HepG2 (cell line): ENCODE data around the gene YIF1A. TPM values are rescaled to one million over a fixed set of nuclear protein-coding genes. Genes with fewer than 3 reads are reported as not detected.
A peak's percentile ranks its signal among the peaks of the same experiment; 100 is the strongest.

Experiments
- AHR ChIP-seq: IDR thresholded peaks from 2 replicates; pipeline ENCODE4 v1.6.1; 2018; ENCODE audit warnings: missing genetic modification reagents, missing compliant biosample characterization
- DNMT3B ChIP-seq: conservative IDR thresholded peaks from 2 replicates; pipeline ENCODE4 v1.6.1; 2016; ENCODE audit warnings: missing biosample characterization, control low read depth
- HOXD1 ChIP-seq: sonication (generic); formaldehyde crosslinking; IDR thresholded peaks from 2 replicates; pipeline ENCODE4 v1.5.0; 2020; ENCODE audit warnings: missing genetic modification reagents
- JDP2 ChIP-seq: sonication (generic); formaldehyde crosslinking; IDR thresholded peaks from 2 replicates; pipeline ENCODE4 v1.8.1; 2022; ENCODE audit warnings: missing genetic modification reagents, borderline replicate concordance
- NPAS2 ChIP-seq: sonication (generic); formaldehyde crosslinking; IDR thresholded peaks from 2 replicates; pipeline ENCODE4 v1.8.0; 2022; ENCODE audit warnings: mild to moderate bottlenecking, missing genetic modification reagents, borderline replicate concordance
- PAF1 ChIP-seq: IDR thresholded peaks from 2 replicates; pipeline ENCODE4 v1.6.1; 2016; ENCODE audit warnings: missing genetic modification reagents, missing compliant biosample characterization
- PHB2 ChIP-seq: fragments of 450-650 bp; IDR thresholded peaks from 2 replicates; pipeline ENCODE4 v1.6.1; 2018; ENCODE audit not compliant: partially characterized antibody
- PHF8 ChIP-seq: sonication (generic); formaldehyde crosslinking; IDR thresholded peaks from 2 replicates; pipeline ENCODE4 v1.5.0; 2020; ENCODE audit warnings: missing genetic modification reagents
- PLRG1 ChIP-seq: fragments of 450-650 bp; conservative IDR thresholded peaks from 2 replicates; pipeline ENCODE4 v1.6.1; 2016
- POLR2AphosphoS2 ChIP-seq: IDR thresholded peaks from 2 replicates; pipeline ENCODE4 v1.6.1; 2011; ENCODE audit warnings: low read depth, low read length, improper control_type of control experiment
- SIN3A ChIP-seq: IDR thresholded peaks from 2 replicates; pipeline ENCODE4 v1.6.1; 2011; ENCODE audit warnings: low read depth, mild to moderate bottlenecking, control low read depth, low read length, borderline replicate concordance
- TCF7L2 ChIP-seq: IDR thresholded peaks from 2 replicates; pipeline ENCODE4 v1.6.1; 2011; ENCODE audit warnings: mild to moderate bottlenecking, low read depth, low read length, moderate library complexity
- ZBTB7B ChIP-seq: sonication (generic); formaldehyde crosslinking; IDR thresholded peaks from 2 replicates; pipeline ENCODE4 v1.4.0; 2020; ENCODE audit warnings: missing genetic modification reagents
- ZFYVE20 ChIP-seq: sonication (generic); formaldehyde crosslinking; IDR thresholded peaks from 2 replicates; pipeline ENCODE4 v1.8.0; 2023; ENCODE audit warnings: low read depth, mild to moderate bottlenecking, moderate library complexity, missing genetic modification reagents, borderline replicate concordance
- ZKSCAN8 ChIP-seq: IDR thresholded peaks from 2 replicates; pipeline ENCODE4 v1.6.1; 2016; ENCODE audit warnings: borderline replicate concordance, missing genetic modification reagents, missing compliant biosample characterization
- ZNF292 ChIP-seq: sonication (generic); formaldehyde crosslinking; IDR thresholded peaks from 2 replicates; pipeline ENCODE4 v1.8.1; 2022; ENCODE audit warnings: mild to moderate bottlenecking, low read depth, missing genetic modification reagents, borderline replicate concordance
- ZNF335 ChIP-seq: sonication (generic); formaldehyde crosslinking; IDR thresholded peaks from 2 replicates; pipeline ENCODE4 v1.4.0; 2020; ENCODE audit warnings: missing genetic modification reagents
- ZNF572 ChIP-seq: sonication (generic); formaldehyde crosslinking; IDR thresholded peaks from 2 replicates; pipeline ENCODE4 v1.5.1; 2020; ENCODE audit warnings: mild to moderate bottlenecking, missing genetic modification reagents
- polyA plus RNA-seq, 8 experiments: library from polyadenylated mRNA; depleted of rRNA in 3 of 8; stranded (reverse) in 7 of 8; unstranded in 1 of 8; fragments of >200 nt; fragmentation: Illumina TruSeq in 4 of 8; extraction: Trizol in 4 of 8; gene quantifications; 2 replicates each; pipeline versions ENCODE4 v1.2.1 to v1.2.3, GENCODE V29; 2011 to 2016; ENCODE audit warnings: low read depth in 4 of 8, missing spikeins in 1 of 8, mixed read lengths in 1 of 8; ENCODE audit not compliant: insufficient read depth in 1 of 8
- total RNA-seq, 5 experiments: library from RNA; depleted of rRNA; stranded (reverse); fragments of >200 nt; fragmentation: Illumina TruSeq; extraction: Trizol; gene quantifications; 2 replicates each; pipeline ENCODE4 v1.2.3, GENCODE V29; 2016; ENCODE audit warnings: low read depth in 1 of 5
- TF ChIP-seq, protein P1 (sequence below): sonication (generic); formaldehyde crosslinking; IDR thresholded peaks from 2 replicates; pipeline ENCODE4 v1.8.0; 2022; ENCODE audit warnings: missing genetic modification reagents, low read depth, mild to moderate bottlenecking, borderline replicate concordance
- TF ChIP-seq, protein P2 (sequence below): sonication (generic); formaldehyde crosslinking; IDR thresholded peaks from 2 replicates; pipeline ENCODE4 v1.4.0; 2020; ENCODE audit warnings: mild to moderate bottlenecking, missing genetic modification reagents
- TF ChIP-seq, protein P3 (sequence below): sonication (generic); formaldehyde crosslinking; IDR thresholded peaks from 2 replicates; pipeline ENCODE4 v1.4.0; 2020; ENCODE audit warnings: missing genetic modification reagents
- TF ChIP-seq, protein P4 (sequence below): sonication (generic); formaldehyde crosslinking; IDR thresholded peaks from 2 replicates; pipeline ENCODE4 v1.5.1; 2020; ENCODE audit warnings: mild to moderate bottlenecking, missing genetic modification reagents, moderate library complexity

Gene YIF1A
- total and polyA plus RNA-seq, 2 of the 13 experiments (the other 11 are each of a cell fraction or from before 2014, with no cell fraction given) = 133 to 145 TPM

DNA sequence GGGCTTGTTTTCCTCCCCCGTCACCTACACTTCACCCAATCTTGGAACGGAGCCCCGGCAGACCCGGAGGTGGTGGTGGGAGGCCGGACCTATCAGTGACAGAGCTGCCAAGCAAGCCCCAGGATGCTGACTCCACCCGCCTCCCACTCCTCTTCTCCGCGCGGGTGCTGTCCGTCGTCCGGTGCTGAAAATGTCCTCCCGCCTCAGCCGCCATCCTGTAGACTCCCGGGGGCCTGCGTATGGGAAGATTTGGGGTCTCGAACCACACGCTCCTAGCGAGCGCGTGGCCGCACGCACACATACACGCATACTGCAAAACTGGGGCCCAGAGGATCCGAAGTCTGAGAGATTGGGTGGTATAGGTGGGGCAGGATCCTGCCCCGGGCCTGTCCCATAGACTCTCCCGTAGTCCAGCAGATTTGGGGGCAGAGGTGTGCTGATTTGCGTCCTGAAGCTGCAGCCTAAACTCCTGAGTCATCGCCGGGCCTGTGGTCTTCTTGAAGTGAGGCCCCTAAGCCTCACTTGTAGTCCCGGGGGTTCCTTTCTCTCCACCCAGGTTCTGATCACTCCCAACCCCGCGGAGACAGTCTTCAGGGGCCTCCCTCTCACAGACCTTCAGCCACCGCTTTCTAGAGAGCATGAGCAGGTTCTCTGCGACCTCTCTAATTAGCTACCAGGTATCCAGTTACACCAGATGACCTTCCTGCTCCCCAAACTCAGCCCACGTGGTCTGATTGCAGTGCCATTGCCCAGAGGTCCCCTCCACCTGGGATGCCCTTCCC is 796 bp upstream of the YIF1A start (continued):
- TF ChIP-seq, protein P1, sequence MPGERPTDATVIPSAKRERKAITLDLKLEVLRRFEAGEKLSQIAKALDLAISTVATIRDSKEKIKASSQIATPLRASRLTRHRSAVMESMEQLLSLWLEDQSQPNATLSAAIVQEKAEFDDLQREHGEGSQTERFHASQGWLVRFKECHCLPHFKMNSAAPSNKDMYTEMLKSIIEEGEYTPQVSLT = no peak
- TF ChIP-seq PAF1 (CRISPR knock-in tag) (no peak), ZNF572 (CRISPR knock-in tag) (peak; percentile 62; the same call in 1 of the 2 replicates), PHF8 (CRISPR knock-in tag) (peak; percentile 33; the same call in 1 of the 2 replicates), ZFYVE20 (CRISPR knock-in tag) (0 out of 2 replicates have a peak, but pooled peaks have one; percentile 38), ZNF292 (CRISPR knock-in tag) (0 out of 2 replicates have a peak, but pooled peaks have one; percentile 36), TCF7L2 (no peak), ZKSCAN8 (CRISPR knock-in tag) (no peak), JDP2 (CRISPR knock-in tag) (no peak; the same call in 1 of the 2 replicates), POLR2AphosphoS2 (no peak), ZBTB7B (CRISPR knock-in tag) (0 out of 2 replicates have a peak, but pooled peaks have one; percentile 23), AHR (peak; percentile 59; the same call in 1 of the 2 replicates), PHB2 (no peak), ZNF335 (peak; percentile 45; the same call in 1 of the 2 replicates), DNMT3B (peak; percentile 95; the same call in 1 of the 2 replicates), HOXD1 (CRISPR knock-in tag) (no peak), NPAS2 (CRISPR knock-in tag) (no peak), PLRG1 (no peak), SIN3A (peak; percentile 95)
- TF ChIP-seq, protein P2, sequence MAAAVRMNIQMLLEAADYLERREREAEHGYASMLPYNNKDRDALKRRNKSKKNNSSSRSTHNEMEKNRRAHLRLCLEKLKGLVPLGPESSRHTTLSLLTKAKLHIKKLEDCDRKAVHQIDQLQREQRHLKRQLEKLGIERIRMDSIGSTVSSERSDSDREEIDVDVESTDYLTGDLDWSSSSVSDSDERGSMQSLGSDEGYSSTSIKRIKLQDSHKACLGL (CRISPR knock-in tag) = peak; percentile 91
- TF ChIP-seq, protein P3, sequence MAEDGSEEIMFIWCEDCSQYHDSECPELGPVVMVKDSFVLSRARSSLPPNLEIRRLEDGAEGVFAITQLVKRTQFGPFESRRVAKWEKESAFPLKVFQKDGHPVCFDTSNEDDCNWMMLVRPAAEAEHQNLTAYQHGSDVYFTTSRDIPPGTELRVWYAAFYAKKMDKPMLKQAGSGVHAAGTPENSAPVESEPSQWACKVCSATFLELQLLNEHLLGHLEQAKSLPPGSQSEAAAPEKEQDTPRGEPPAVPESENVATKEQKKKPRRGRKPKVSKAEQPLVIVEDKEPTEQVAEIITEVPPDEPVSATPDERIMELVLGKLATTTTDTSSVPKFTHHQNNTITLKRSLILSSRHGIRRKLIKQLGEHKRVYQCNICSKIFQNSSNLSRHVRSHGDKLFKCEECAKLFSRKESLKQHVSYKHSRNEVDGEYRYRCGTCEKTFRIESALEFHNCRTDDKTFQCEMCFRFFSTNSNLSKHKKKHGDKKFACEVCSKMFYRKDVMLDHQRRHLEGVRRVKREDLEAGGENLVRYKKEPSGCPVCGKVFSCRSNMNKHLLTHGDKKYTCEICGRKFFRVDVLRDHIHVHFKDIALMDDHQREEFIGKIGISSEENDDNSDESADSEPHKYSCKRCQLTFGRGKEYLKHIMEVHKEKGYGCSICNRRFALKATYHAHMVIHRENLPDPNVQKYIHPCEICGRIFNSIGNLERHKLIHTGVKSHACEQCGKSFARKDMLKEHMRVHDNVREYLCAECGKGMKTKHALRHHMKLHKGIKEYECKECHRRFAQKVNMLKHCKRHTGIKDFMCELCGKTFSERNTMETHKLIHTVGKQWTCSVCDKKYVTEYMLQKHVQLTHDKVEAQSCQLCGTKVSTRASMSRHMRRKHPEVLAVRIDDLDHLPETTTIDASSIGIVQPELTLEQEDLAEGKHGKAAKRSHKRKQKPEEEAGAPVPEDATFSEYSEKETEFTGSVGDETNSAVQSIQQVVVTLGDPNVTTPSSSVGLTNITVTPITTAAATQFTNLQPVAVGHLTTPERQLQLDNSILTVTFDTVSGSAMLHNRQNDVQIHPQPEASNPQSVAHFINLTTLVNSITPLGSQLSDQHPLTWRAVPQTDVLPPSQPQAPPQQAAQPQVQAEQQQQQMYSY = peak; percentile 51; the same call in 1 of the 2 replicates
- TF ChIP-seq, protein P4, sequence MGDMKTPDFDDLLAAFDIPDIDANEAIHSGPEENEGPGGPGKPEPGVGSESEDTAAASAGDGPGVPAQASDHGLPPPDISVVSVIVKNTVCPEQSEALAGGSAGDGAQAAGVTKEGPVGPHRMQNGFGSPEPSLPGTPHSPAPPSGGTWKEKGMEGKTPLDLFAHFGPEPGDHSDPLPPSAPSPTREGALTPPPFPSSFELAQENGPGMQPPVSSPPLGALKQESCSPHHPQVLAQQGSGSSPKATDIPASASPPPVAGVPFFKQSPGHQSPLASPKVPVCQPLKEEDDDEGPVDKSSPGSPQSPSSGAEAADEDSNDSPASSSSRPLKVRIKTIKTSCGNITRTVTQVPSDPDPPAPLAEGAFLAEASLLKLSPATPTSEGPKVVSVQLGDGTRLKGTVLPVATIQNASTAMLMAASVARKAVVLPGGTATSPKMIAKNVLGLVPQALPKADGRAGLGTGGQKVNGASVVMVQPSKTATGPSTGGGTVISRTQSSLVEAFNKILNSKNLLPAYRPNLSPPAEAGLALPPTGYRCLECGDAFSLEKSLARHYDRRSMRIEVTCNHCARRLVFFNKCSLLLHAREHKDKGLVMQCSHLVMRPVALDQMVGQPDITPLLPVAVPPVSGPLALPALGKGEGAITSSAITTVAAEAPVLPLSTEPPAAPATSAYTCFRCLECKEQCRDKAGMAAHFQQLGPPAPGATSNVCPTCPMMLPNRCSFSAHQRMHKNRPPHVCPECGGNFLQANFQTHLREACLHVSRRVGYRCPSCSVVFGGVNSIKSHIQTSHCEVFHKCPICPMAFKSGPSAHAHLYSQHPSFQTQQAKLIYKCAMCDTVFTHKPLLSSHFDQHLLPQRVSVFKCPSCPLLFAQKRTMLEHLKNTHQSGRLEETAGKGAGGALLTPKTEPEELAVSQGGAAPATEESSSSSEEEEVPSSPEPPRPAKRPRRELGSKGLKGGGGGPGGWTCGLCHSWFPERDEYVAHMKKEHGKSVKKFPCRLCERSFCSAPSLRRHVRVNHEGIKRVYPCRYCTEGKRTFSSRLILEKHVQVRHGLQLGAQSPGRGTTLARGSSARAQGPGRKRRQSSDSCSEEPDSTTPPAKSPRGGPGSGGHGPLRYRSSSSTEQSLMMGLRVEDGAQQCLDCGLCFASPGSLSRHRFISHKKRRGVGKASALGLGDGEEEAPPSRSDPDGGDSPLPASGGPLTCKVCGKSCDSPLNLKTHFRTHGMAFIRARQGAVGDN (CRISPR knock-in tag) = peak; percentile 76
